Islet precursor cell (in vitro differentiated cells): ENCODE results near the gene RPIA.
"Not testable (repeated sequence)": the region's sequence is repeated elsewhere in the genome, so short reads cannot be mapped to it uniquely, and the experiment has no call there.

ENCODE experiments used
- DNase-seq: peaks from one replicate; pipeline ENCODE4 v3.0.0-alpha.2; 2018

Gene RPIA

GRCh38 chr2:88796523-88796922 lies 105.0 kb downstream of the RPIA start:
- not testable (repeated sequence) for DNase-seq

- not testable (repeated sequence) for DNase-seq
These were observed 105.7 kb downstream of the RPIA start for GRCh38 chr2:88797164-88797563.
